HEK293T (cell line): ENCODE results near the gene POLR2L.

Experiments used
- CTBP1 ChIP-seq: fragments of 450-650 bp; IDR thresholded peaks from 2 replicates; pipeline ENCODE4 v1.6.1; 2016; ENCODE audit warnings: borderline replicate concordance
- TF ChIP-seq, protein P1 (sequence below): fragments of 450-650 bp; IDR thresholded peaks from 2 replicates; pipeline ENCODE4 v1.6.1; 2016

DNA sequence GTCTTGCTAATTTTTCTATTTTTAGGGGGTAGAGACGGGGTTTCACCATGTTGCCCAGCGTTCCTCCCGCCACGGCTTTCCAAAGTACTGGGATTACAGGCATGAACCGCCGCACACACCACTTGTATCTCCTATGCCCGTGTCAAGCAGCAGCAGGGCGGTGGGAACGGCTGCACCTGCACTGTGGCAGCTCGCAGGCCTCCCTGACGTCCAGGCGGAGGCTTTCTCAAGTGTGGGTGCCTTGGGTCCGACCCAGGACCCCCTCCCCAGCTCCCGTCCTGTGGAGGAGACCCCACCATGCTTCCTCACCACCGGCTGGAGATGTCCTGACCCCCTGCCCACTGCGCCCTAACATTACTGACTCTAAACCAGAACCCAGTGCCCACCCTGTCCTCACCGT, 26.1 kb upstream of the POLR2L start:
- TF ChIP-seq CTBP1, result no peak
- TF ChIP-seq, protein P1, sequence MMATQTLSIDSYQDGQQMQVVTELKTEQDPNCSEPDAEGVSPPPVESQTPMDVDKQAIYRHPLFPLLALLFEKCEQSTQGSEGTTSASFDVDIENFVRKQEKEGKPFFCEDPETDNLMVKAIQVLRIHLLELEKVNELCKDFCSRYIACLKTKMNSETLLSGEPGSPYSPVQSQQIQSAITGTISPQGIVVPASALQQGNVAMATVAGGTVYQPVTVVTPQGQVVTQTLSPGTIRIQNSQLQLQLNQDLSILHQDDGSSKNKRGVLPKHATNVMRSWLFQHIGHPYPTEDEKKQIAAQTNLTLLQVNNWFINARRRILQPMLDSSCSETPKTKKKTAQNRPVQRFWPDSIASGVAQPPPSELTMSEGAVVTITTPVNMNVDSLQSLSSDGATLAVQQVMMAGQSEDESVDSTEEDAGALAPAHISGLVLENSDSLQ, result no peak
